Type B pancreatic cell (in vitro differentiated cells): ENCODE data around the gene XXYLT1. TPM values are rescaled to one million over a fixed set of nuclear protein-coding genes. Genes with fewer than 3 reads are reported as not detected.

ENCODE experiments used
- DNase-seq: peaks from one replicate; pipeline ENCODE4 v3.0.0; 2021; ENCODE audit warnings: mixed read lengths; ENCODE audit not compliant: unreplicated experiment; ENCODE audit errors: extremely low spot score
- H3K27ac Mint-ChIP-seq: 2 replicates; pipeline ENCODE4 v1.8.0; 2021; ENCODE audit warnings: mild to moderate bottlenecking, mixed read lengths
- H3K27me3 Mint-ChIP-seq: 2 replicates; pipeline ENCODE4 v1.8.0; 2021; ENCODE audit warnings: mixed read lengths
- H3K36me3 Mint-ChIP-seq: 2 replicates; pipeline ENCODE4 v1.8.0; 2021; ENCODE audit warnings: mixed read lengths
- H3K4me1 Mint-ChIP-seq: one replicate; pipeline ENCODE4 v1.8.0; 2021; ENCODE audit warnings: mixed read lengths; ENCODE audit not compliant: unreplicated experiment
- H3K4me3 Mint-ChIP-seq: 2 replicates; pipeline ENCODE4 v1.8.0; 2021; ENCODE audit warnings: mild to moderate bottlenecking, mixed read lengths
- H3K9me3 Mint-ChIP-seq: 2 replicates; pipeline ENCODE4 v1.8.0; 2021; ENCODE audit warnings: mixed read lengths
- CTCF ChIP-seq: fragments of 200-600 bp; sonication (generic); conservative IDR thresholded peaks from 2 replicates; pipeline ENCODE4 v1.5.0; 2021; ENCODE audit warnings: antibody characterized with exemption, mild to moderate bottlenecking
- total RNA-seq: library from RNA; stranded (reverse); gene quantifications from 2 replicates; pipeline ENCODE4 v1.2.1, GENCODE V29; 2021; ENCODE audit warnings: low replicate concordance

XXYLT1 gene
- total RNA-seq, 1 donor from 2014 or later, result 27.0 TPM

GRCh38 chr3:195075941-195076875 lies 194.8 kb downstream of the XXYLT1 start:
- H3K27ac Mint-ChIP-seq, result no peak overlapping the region
- no peak overlapping the region for H3K4me3 Mint-ChIP-seq
- H3K9me3 Mint-ChIP-seq, result no peaks in the 10 kb centered on the region
- TF ChIP-seq CTCF, result no peak
- H3K4me1 Mint-ChIP-seq, result peaks cover 24% of the 10 kb centered on the region
- H3K27me3 Mint-ChIP-seq, result no peaks in the 10 kb centered on the region
- H3K36me3 Mint-ChIP-seq, result no peaks in the 10 kb centered on the region
- DNase-seq, result no peak

GRCh38 chr3:195075199-195075940 lies 195.6 kb downstream of the XXYLT1 start:
- Mint-ChIP-seq H3K9me3 (no peaks in the 10 kb centered on the region), H3K4me3 (no peak overlapping the region), H3K4me1 (peaks cover 22% of the 10 kb centered on the region), H3K27me3 (no peaks in the 10 kb centered on the region), H3K36me3 (no peaks in the 10 kb centered on the region), H3K27ac (no peak overlapping the region)
- DNase-seq, result no peak
- no peak for TF ChIP-seq CTCF

GRCh38 chr3:195073866-195074860 lies 196.8 kb downstream of the XXYLT1 start:
- H3K36me3 Mint-ChIP-seq, result peaks cover 3% of the 10 kb centered on the region
- no peaks in the 10 kb centered on the region for H3K27me3 Mint-ChIP-seq
- H3K4me3 Mint-ChIP-seq, result no peak overlapping the region
- no peak for TF ChIP-seq CTCF
- no peak for DNase-seq
- H3K4me1 Mint-ChIP-seq, result peaks cover 13% of the 10 kb centered on the region
- no peak overlapping the region for H3K27ac Mint-ChIP-seq
- H3K9me3 Mint-ChIP-seq, result no peaks in the 10 kb centered on the region

- Mint-ChIP-seq H3K27ac (no peak overlapping the region), H3K27me3 (no peaks in the 10 kb centered on the region), H3K9me3 (no peaks in the 10 kb centered on the region), H3K4me3 (no peak overlapping the region), H3K4me1 (peaks cover 5% of the 10 kb centered on the region), H3K36me3 (peaks cover 10% of the 10 kb centered on the region)
- TF ChIP-seq CTCF, result no peak
- no peak for DNase-seq
Measured at GRCh38 chr3:195072916-195073564, 197.9 kb downstream of the XXYLT1 start.
